SK-N-SH (cell line): ENCODE data around the gene STARD7.

Experiments
- ELF1 ChIP-seq: IDR thresholded peaks from 2 replicates; pipeline ENCODE4 v1.4.0; 2012
- TF ChIP-seq, protein P1 (sequence below): fragments of 200-600 bp; sonication (generic); IDR thresholded peaks from 2 replicates; pipeline ENCODE4 v1.6.1; 2017; ENCODE audit warnings: antibody characterized with exemption, mild to moderate bottlenecking, moderate library complexity

DNA sequence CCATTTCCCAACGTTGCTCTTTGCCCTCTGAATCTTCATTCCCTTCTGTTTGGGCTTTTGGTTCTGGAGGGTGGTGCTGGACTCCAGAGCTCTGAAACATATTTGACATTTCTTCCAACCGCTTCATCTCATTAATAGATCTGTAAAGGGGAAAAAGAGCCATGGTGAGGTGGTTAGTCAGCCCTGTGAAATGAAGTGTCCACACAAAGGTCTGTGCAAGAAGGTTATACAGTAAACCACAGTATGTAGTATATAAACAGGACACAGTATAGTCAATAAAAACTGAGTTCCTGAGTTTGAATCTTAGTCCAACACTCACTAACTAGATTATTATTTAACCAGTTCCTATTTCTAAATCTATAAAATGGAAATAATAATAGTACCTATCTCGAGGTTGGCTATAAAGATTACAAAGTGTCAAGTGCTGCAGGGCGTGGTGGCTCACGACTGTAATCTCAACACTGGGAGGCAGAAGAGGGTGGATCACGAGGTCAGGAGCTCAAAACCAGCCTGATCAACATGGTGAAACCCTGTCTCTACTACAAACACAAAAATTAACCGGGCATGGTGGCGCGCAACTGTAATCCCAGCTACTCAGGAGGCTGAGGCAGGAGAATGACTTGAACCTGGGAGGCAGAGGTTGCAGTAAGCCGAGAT, 13.1 kb downstream of the STARD7 start:
- TF ChIP-seq, protein P1, sequence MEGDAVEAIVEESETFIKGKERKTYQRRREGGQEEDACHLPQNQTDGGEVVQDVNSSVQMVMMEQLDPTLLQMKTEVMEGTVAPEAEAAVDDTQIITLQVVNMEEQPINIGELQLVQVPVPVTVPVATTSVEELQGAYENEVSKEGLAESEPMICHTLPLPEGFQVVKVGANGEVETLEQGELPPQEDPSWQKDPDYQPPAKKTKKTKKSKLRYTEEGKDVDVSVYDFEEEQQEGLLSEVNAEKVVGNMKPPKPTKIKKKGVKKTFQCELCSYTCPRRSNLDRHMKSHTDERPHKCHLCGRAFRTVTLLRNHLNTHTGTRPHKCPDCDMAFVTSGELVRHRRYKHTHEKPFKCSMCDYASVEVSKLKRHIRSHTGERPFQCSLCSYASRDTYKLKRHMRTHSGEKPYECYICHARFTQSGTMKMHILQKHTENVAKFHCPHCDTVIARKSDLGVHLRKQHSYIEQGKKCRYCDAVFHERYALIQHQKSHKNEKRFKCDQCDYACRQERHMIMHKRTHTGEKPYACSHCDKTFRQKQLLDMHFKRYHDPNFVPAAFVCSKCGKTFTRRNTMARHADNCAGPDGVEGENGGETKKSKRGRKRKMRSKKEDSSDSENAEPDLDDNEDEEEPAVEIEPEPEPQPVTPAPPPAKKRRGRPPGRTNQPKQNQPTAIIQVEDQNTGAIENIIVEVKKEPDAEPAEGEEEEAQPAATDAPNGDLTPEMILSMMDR, result no peak
- no peak for TF ChIP-seq ELF1
